Measurements from ENCODE around the gene NRROS.

DNA sequence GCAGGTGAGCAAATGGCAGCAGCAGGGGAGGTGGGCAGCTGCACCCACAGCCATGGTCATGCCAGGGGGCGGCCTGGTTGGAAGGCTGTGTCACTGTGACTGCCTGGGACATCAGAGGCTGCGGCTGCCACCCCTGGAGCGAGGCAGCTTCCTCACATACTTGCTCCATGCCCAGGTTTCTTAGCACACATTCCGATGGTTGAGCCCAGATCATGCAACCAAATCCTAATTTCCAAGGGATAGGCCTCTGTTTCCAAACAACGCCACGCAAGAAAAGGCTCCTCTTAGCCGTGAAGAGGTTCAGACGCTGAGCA is 11.6 kb upstream of the NRROS start:
- TF ChIP-seq, protein P1, sequence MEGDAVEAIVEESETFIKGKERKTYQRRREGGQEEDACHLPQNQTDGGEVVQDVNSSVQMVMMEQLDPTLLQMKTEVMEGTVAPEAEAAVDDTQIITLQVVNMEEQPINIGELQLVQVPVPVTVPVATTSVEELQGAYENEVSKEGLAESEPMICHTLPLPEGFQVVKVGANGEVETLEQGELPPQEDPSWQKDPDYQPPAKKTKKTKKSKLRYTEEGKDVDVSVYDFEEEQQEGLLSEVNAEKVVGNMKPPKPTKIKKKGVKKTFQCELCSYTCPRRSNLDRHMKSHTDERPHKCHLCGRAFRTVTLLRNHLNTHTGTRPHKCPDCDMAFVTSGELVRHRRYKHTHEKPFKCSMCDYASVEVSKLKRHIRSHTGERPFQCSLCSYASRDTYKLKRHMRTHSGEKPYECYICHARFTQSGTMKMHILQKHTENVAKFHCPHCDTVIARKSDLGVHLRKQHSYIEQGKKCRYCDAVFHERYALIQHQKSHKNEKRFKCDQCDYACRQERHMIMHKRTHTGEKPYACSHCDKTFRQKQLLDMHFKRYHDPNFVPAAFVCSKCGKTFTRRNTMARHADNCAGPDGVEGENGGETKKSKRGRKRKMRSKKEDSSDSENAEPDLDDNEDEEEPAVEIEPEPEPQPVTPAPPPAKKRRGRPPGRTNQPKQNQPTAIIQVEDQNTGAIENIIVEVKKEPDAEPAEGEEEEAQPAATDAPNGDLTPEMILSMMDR (conservative IDR thresholded peaks at IDR 0.05), result no peak
- TF ChIP-seq ZFX (IDR thresholded peaks at IDR 0.05), result no peak

All from C4-2B (cell line).